DND-41 (cell line): ENCODE results near the gene LIPT1.
"Not testable (repeated sequence)": the region's sequence is repeated elsewhere in the genome, so short reads cannot be mapped to it uniquely, and the experiment has no call there.

Experiments
- ATAC-seq: fragments of 200-7000 bp; cut with Tn5 transposase; 3 replicates; pipeline ENCODE4 v1.9.1; 2021; ENCODE audit warnings: low read depth; ENCODE audit not compliant: insufficient read depth
- DNase-seq: peaks from one replicate; pipeline ENCODE4 v3.0.0-alpha.2; 2020
- H2AFZ ChIP-seq: 2 replicates; pipeline ENCODE4 v1.6.0; 2012; ENCODE audit warnings: low read depth, low read length
- H3K27ac ChIP-seq: 2 replicates; pipeline ENCODE4 v1.5.1; 2012; ENCODE audit warnings: low read length, inconsistent platforms
- H3K27me3 ChIP-seq: fragments of 200-600 bp; sonication (generic); 2 replicates; pipeline ENCODE4 v1.6.0; 2012; ENCODE audit warnings: low read length, mild to moderate bottlenecking, inconsistent platforms; ENCODE audit not compliant: insufficient read depth, poor library complexity
- H3K36me3 ChIP-seq: 2 replicates; pipeline ENCODE4 v1.5.1; 2012; ENCODE audit warnings: low read length, inconsistent platforms; ENCODE audit not compliant: insufficient read depth
- H3K4me1 ChIP-seq: 2 replicates; pipeline ENCODE4 v1.5.1; 2012; ENCODE audit warnings: mild to moderate bottlenecking, low read length; ENCODE audit not compliant: insufficient read depth
- H3K4me2 ChIP-seq: 2 replicates; pipeline ENCODE4 v1.6.0; 2012; ENCODE audit warnings: mild to moderate bottlenecking, moderate library complexity, low read length, inconsistent platforms; ENCODE audit not compliant: insufficient read depth
- H3K4me3 ChIP-seq, 2 experiments: fragments of 200-600 bp in 1 of 2; shearing (Covaris generic) in 1 of 2; 2 replicates each; pipeline ENCODE4 v1.5.1; 2012 to 2016; ENCODE audit warnings: inconsistent platforms in 2 of 2, low read length in 2 of 2, mild to moderate bottlenecking in 2 of 2, low read depth in 1 of 2, moderate library complexity in 1 of 2
- H3K79me2 ChIP-seq: 2 replicates; pipeline ENCODE4 v1.6.0; 2012; ENCODE audit warnings: low read length, inconsistent platforms; ENCODE audit not compliant: insufficient read depth
- H3K9ac ChIP-seq: 2 replicates; pipeline ENCODE4 v1.6.0; 2012; ENCODE audit warnings: low read depth, mild to moderate bottlenecking, inconsistent platforms, low read length, moderate library complexity
- H3K9me3 ChIP-seq: 2 replicates; pipeline ENCODE4 v1.5.1; 2012; ENCODE audit warnings: low read length, moderate library complexity, mild to moderate bottlenecking, inconsistent platforms; ENCODE audit not compliant: insufficient read depth, severe bottlenecking
- H4K20me1 ChIP-seq: 2 replicates; pipeline ENCODE4 v1.6.0; 2012; ENCODE audit warnings: low read length; ENCODE audit not compliant: insufficient read depth
- EZH2 ChIP-seq: IDR thresholded peaks from 3 replicates; pipeline ENCODE4 v1.6.1; 2012; ENCODE audit warnings: borderline replicate concordance, low read depth, mild to moderate bottlenecking, moderate library complexity, low read length, inconsistent platforms; ENCODE audit not compliant: severe bottlenecking
- TF ChIP-seq, protein P1 (sequence below): IDR thresholded peaks from 2 replicates; pipeline ENCODE4 v1.5.1; 2012; ENCODE audit warnings: borderline replicate concordance, low read length, moderate library complexity, mild to moderate bottlenecking; ENCODE audit not compliant: poor library complexity, severe bottlenecking; ENCODE audit errors: extremely low read depth

Gene LIPT1

DNA sequence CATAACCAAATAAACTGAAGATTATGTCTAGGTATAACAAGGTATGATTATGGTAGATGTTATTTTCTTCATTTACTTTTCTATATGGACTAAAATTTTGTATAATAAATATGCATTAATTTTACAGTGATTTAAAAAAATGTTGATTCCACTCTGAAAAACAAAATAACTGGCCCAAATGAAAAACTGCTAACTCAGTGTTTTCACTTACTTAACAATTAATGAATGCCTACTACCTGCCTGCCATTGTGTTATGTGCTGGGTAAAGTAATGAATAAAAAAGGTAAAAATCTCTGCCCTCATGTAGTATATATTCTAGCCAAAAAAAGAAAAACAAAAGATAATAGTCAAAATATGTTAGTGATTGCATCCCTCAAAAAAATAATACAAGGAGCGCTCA, 42.8 kb upstream of the LIPT1 start:
- ATAC-seq (no peak), DNase-seq (no peak)
- no peak overlapping the region for H3K4me2 ChIP-seq
- H3K27ac ChIP-seq: no peak overlapping the region
- H3K9me3 ChIP-seq: no peaks in the 10 kb centered on the region
- no peak for TF ChIP-seq EZH2
- TF ChIP-seq, protein P1, sequence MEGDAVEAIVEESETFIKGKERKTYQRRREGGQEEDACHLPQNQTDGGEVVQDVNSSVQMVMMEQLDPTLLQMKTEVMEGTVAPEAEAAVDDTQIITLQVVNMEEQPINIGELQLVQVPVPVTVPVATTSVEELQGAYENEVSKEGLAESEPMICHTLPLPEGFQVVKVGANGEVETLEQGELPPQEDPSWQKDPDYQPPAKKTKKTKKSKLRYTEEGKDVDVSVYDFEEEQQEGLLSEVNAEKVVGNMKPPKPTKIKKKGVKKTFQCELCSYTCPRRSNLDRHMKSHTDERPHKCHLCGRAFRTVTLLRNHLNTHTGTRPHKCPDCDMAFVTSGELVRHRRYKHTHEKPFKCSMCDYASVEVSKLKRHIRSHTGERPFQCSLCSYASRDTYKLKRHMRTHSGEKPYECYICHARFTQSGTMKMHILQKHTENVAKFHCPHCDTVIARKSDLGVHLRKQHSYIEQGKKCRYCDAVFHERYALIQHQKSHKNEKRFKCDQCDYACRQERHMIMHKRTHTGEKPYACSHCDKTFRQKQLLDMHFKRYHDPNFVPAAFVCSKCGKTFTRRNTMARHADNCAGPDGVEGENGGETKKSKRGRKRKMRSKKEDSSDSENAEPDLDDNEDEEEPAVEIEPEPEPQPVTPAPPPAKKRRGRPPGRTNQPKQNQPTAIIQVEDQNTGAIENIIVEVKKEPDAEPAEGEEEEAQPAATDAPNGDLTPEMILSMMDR: no peak
- no peaks in the 10 kb centered on the region for H3K27me3 ChIP-seq
- H3K79me2 ChIP-seq: no peaks in the 10 kb centered on the region
- H4K20me1 ChIP-seq: no peaks in the 10 kb centered on the region
- no peaks in the 10 kb centered on the region for H3K4me1 ChIP-seq
- H3K36me3 ChIP-seq: no peaks in the 10 kb centered on the region
- H3K4me3 ChIP-seq: no peak overlapping the region
- H2AFZ ChIP-seq: no peak overlapping the region
- no peak overlapping the region for H3K9ac ChIP-seq

DNA sequence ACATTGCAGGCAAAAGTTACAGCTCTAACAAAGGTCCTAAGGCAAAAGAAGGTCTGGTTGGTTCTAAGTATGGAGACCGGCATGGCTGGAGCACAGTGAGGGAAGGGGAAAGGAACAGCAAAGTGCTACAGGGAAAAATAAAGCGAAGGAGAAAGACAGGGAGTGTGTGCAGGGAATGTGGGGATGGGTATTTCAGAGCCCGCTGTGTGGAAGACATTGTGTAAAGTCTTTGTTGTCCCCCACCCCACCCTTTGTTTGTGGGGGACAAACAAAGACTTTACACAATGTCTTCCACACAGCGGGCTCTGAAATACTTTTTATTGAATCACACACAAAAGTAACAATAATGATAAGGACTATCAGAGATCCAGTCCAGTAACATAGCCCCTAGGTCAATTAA, 42.1 kb upstream of the LIPT1 start:
- no peak overlapping the region for H3K27ac ChIP-seq
- no peaks in the 10 kb centered on the region for H3K36me3 ChIP-seq
- H2AFZ ChIP-seq: no peak overlapping the region
- H3K9ac ChIP-seq: no peak overlapping the region
- no peaks in the 10 kb centered on the region for H3K4me1 ChIP-seq
- H4K20me1 ChIP-seq: no peaks in the 10 kb centered on the region
- TF ChIP-seq, protein P1: no peak
- no peak for DNase-seq
- H3K4me3 ChIP-seq: no peak overlapping the region
- no peaks in the 10 kb centered on the region for H3K27me3 ChIP-seq
- ATAC-seq: no peak
- H3K79me2 ChIP-seq: no peaks in the 10 kb centered on the region
- H3K9me3 ChIP-seq: no peaks in the 10 kb centered on the region
- no peak overlapping the region for H3K4me2 ChIP-seq

DNA sequence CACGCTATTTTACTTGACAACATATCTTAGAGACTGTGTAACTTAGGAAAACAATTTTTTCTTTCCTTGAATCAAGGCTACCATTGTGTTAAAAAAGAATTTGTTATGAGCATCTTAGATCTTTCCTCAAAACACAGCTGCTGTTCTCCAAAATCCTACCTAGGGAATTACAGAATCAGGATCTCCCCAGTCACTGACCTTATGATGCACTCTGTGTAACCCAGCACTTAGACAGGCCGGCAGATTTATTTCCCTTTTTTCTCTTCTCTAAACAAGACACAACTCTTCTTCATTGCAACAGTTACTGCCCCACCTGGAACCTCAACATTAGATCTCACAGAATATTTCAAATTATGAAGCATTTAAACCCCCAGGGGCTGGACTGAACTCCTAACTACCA, 26.8 kb upstream of the LIPT1 start:
- Histone ChIP-seq H3K79me2 (no peaks in the 10 kb centered on the region), H4K20me1 (no peaks in the 10 kb centered on the region), H3K4me3 (no peak overlapping the region), H3K9me3 (no peaks in the 10 kb centered on the region), H3K4me1 (no peaks in the 10 kb centered on the region), H2AFZ (no peak overlapping the region), H3K27ac (no peak overlapping the region), H3K27me3 (no peaks in the 10 kb centered on the region), H3K36me3 (no peaks in the 10 kb centered on the region), H3K9ac (no peak overlapping the region), H3K4me2 (no peak overlapping the region)
- DNase-seq (no peak), ATAC-seq (no peak)
- TF ChIP-seq EZH2: no peak

DNA sequence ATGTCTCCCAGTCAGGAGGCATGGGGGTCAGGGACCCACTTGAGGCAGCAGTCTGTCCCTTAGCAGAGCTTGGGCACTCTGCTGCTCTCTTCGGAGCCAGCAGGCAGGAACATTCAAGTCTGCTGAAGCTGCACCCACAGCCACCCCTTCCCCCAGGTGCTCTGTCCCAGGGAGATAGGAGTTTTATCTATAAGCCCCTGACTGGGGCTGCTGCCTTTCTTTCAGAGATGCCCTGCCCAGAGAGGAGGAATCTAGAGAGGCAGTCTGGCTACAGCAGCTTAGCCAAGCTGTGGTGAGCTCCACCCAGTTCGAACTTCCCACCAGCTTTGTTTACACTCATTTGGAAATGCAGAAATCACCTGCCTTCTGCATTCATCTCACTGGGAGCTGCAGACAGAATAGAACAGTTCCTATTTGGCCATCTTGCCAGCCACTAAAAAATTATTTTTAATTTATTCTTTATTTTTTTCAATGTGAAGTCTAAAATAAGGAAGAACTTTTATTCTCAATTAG, 19.7 kb upstream of the LIPT1 start:
- DNase-seq, H3K9ac ChIP-seq, H3K36me3 ChIP-seq, H2AFZ ChIP-seq, H3K9me3 ChIP-seq, H4K20me1 ChIP-seq, H3K4me3 ChIP-seq, H3K4me2 ChIP-seq, H3K27me3 ChIP-seq, H3K4me1 ChIP-seq, H3K79me2 ChIP-seq, H3K27ac ChIP-seq, ATAC-seq: not testable (repeated sequence)
